ENCODE results near the gene PCNX3.
"Not testable (repeated sequence)": the region's sequence is repeated elsewhere in the genome, so short reads cannot be mapped to it uniquely, and the experiment has no call there.

PCNX3 gene

DNA sequence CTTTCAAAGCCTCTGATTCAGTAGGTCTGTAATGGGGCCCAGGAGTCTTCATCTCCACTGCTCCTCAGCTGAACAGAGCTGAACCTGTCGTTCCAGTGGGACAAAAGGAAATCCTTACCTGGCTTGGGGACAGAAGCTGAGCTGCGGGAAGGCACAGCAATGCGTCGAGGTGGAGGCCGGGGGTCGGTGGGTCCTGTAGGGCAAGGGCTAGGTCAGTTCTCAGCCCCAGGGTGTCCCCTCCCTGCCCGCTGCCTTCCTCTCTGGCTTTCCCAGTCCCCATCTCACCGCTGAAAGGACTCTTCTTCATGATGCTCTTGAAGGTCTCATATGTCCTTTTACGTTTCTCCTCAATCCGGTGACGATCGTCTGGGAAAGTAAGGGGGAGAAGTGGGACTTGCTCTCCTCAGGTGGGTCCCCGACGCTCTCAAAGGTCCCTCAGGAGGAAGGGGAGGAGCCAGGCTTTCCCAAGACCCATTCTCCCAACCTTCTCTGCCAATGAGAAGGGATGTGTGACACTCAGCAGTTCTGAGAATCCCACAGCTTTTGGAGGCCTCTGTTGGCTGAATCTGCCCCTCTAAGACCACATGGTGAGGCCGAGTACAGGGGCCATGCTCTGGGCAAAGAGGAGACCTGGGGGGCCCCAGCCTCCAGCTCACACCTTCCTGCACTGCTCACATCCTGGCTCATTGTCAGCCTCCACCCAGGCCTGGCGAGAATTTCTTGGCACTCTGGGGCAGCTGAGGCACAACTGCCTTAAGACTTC, 40.2 kb downstream of the PCNX3 start:
- no peak for DNase-seq

DNA sequence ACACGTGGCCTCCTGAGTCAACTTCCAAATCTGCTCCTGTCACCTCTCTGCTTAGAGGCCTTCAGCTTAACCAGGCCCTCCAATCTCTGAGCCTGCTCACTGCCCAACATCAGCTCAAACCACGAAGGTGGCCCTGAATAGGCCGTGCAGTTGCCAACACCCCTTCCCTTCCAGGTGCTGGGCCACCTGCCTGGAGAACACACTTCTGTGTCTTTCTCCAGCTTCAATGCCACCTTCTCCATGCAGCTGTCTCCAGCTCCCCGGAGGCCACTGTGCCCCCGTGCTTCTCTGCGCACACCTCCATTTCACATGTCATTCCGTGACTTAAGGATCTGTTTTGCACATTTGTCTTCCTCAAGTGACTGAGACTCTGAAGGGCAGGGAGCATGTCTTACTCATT, 41.9 kb downstream of the PCNX3 start:
- no peak for DNase-seq

- no peak for DNase-seq
Measured at GRCh38 chr11:65658174-65659021, 42.8 kb downstream of the PCNX3 start.

DNA sequence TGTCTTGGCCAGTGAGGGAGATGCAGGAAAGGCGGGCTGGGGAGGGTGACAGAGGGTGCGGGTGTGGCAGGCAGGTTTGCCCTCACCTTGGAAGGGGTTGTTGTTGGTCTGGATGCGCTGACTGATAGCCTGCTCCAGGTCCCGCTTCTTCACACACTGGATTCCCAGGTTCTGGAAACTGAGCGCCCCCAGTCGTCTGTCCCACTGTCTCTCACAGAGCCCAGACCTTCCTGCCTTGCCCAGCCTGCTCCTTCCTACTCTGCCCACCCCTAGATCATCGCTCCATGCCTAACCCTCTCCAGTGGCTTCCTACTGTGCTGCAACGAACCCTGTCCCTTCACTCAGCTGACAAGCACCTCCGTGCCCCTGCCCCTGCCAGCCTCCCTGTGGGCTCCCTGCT, 44.5 kb downstream of the PCNX3 start:
- DNase-seq: no peak

DNA sequence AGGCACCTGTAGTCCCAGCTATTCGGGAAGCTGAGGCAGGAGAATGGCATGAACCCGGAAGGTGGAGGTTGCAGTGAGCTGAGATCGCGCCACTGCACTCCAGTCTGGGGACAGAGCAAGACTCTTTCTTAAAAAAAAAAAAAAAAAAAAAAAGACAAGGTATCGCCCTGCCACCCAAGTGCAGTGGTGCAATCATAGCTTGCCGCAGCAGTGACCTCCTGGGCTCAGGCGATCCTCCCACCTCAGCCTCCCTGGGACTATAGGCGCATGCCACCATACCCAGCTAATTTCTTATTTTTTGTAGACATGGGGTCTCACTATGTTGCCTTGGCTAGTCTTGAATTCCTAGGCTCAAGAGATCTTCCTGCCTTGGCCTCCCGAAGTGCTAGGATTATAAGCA, 45.3 kb downstream of the PCNX3 start:
- DNase-seq: not testable (repeated sequence)

DNA sequence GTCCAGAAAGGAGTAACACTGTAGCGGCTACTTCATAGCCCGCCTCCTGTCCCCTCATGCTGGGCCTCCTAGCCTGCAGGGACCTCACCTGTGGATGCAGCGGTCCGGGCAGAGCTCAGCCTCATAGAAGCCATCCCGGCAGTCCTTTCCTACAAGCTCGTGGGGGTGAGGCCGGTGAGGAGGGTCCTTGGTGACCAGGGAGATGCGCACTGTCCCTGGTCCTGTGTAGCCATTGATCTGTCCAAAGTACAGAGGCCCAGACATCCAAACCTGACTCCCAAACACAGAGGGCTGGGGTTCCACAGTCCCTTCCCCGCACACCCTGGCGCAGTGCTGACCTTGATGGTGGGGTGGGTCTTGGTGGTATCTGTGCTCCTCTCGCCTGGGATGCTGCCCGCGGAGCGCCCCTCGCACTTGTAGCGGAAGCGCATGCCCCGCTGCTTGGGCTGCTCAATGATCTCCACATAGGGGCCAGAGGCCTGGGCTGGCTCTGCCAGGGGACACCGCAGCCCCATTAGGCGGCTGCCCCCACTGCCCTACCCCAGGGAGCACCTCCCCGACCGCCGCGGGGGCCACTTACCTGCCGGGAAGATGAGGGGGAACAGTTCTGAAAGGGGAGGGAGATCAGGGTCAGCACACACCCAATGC, 46.1 kb downstream of the PCNX3 start:
- no peak for DNase-seq

DNA sequence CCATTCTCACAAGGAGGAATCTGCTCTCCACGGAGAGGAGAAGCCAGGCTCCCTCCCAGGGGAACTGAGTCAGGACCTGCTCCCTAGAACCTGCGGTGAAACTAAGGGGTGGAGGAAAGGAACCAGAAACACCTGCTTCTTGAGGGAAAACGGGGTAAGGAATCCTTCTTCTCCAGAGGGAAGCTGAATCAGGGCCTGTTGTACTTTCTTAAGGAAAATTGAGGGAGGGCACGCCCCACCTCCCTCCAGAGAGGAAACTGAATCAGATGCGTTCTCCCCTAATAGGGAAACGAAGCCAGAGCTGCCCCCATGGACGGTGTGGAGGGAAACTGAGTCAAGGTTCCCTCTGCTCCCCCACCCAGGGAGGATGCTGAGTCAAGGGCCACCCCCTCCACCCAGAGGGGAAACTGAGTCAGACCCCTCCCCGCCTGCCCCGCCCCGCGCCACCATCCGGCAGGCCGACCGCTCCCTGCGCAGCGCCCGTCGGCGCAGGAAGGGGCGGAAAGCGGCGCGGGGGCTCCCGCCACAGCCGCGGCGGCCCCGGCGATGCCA, 46.7 kb downstream of the PCNX3 start:
- DNase-seq: no peak

DNA sequence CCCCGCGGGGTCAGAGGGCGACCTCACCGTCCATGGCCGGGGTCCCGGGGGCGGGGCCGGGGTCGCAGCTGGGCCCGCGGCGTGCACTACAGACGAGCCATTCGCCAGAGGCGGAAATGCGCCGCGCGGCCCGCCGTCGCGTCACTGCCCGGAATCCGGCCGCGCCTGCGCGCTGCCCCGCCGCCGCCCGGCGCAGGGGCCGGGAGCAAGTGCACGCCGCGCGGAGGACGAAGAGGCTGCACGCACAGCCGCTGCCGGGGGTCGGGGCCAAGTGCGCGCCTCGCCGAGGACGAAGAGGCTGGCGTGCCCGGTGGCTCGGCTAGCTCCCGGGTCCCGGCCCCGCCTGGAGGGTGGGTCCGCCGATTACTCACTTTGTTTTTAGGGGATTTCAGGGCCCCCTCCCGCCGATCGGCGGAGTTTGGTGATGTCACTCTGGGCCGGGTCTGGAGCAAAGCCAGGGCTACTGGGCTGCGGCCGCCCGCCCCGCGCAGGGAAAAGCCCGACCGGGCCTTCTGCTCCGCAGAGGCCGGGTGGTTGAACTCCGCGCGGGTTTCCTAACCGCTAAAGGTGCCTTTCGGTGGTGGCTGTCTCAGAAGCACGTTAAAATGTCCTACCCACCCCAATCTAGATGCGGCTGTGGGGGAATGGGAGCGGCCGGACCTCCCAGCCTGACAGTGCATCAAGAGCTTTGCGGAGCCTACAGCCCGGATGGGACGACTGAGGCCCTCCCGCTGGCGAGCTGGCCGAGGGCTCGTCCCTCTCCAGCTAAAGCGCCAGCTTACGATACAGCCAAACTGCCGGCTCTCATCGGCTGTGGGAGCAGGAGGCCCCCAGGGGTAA, 47.4 kb downstream of the PCNX3 start, which contains the start of gene RELA:
Gene RELA, minus strand, starts transcription at position 118 of the 840 bp plus-strand sequence. Its CDS starts 84 bp downstream, at position 34.
- DNase-seq: peak; percentile 88

DNA sequence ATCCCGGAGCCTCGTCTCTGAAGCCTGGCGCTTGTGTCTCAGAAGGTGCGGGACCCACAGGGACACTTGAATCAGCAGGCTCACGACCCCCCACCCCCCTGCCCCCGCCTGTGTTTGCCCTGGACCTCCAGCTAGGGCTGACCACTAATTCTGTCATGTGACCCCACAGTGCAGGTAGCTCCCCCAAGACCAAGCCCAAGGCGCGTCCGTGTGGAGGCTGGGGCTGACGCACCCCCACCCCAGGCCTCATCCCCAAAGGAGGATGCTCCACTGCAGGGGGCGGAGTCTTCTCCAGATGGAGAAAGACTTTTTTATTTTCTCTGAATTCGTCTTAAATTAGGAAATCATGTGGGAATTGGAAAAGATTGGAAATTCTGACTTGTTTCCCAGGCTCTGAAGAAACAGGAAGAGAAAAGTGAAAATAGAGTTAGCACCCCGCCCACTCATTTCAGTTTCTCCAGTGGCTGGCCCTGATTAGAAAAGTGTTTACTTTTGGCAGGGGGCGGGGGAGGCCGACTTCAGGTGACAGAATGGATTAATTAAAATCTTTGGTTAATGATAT, 48.1 kb downstream of the PCNX3 start:
- DNase-seq: peak; percentile 34

GRCh38 chr11:65672180-65672860, 56.7 kb downstream of the PCNX3 start:
- DNase-seq: no peak

- no peak for DNase-seq
Measured at GRCh38 chr11:65672982-65673381, 57.4 kb downstream of the PCNX3 start.

- no peak for DNase-seq
Measured at GRCh38 chr11:65680192-65680743, 64.7 kb downstream of the PCNX3 start.

GRCh38 chr11:65683480-65683879, 67.9 kb downstream of the PCNX3 start:
- not testable (repeated sequence) for DNase-seq

DNA sequence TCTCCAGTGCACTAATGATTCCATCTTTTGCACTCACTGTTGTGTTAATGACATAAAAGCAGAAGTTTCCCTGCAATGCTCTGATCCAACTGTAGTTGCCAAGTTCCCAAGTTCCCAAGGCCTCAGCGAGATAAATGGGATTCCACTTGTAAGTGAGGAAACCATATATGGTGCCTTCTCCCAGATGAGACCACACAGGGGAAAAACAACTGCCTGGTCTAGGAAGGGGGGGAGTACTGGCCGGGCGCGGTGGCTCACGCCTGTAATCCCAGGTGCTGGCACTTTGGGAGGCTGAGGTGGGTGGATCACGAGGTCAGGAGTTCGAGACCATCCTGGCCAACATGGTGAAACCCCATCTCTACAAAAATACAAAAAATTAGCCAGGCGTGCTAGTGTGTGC, 70.4 kb downstream of the PCNX3 start:
- no peak for DNase-seq

All from central memory CD4-positive, alpha-beta T cell (primary cell).